ENCODE data around the gene MOXD1.
A peak's percentile ranks its signal among the peaks of the same experiment; 100 is the strongest.
"Not testable (repeated sequence)": the region's sequence is repeated elsewhere in the genome, so short reads cannot be mapped to it uniquely, and the experiment has no call there.

The MOXD1 gene

GRCh38 chr6:132282696-132283095, 118.6 kb downstream of the MOXD1 start:
- DNase-seq (ENCODE audit: low spot score) = no peak

- no peak for DNase-seq (ENCODE audit: low spot score)
Observed at GRCh38 chr6:132280436-132280835, 120.8 kb downstream of the MOXD1 start.

GRCh38 chr6:132279592-132280139, 121.6 kb downstream of the MOXD1 start:
- peak; percentile 75 for DNase-seq (ENCODE audit: low spot score)

- DNase-seq (ENCODE audit: low spot score) = no peak
Observed at GRCh38 chr6:132275066-132275970, 126.0 kb downstream of the MOXD1 start.

GRCh38 chr6:132272776-132273175, 128.5 kb downstream of the MOXD1 start:
- DNase-seq (ENCODE audit: low spot score) = no peak

GRCh38 chr6:132270726-132271402, 130.4 kb downstream of the MOXD1 start:
- DNase-seq (ENCODE audit: low spot score) = no peak

- not testable (repeated sequence) for DNase-seq (ENCODE audit: low spot score)
Observed at GRCh38 chr6:132268666-132269065, 132.6 kb downstream of the MOXD1 start.

GRCh38 chr6:132268209-132268608, 133.1 kb downstream of the MOXD1 start:
- DNase-seq (ENCODE audit: low spot score) = no peak

- DNase-seq (ENCODE audit: low spot score) = no peak
Observed at GRCh38 chr6:132265451-132266097, 135.7 kb downstream of the MOXD1 start.

GRCh38 chr6:132264021-132264500, 137.2 kb downstream of the MOXD1 start:
- DNase-seq (ENCODE audit: low spot score) = no peak

- no peak for DNase-seq (ENCODE audit: low spot score)
Observed at GRCh38 chr6:132261354-132261753, 139.9 kb downstream of the MOXD1 start.

- DNase-seq (ENCODE audit: low spot score) = no peak
Observed at GRCh38 chr6:132259070-132259469, 142.2 kb downstream of the MOXD1 start.

GRCh38 chr6:132257561-132257960, 143.7 kb downstream of the MOXD1 start:
- DNase-seq (ENCODE audit: low spot score) = no peak

DNA sequence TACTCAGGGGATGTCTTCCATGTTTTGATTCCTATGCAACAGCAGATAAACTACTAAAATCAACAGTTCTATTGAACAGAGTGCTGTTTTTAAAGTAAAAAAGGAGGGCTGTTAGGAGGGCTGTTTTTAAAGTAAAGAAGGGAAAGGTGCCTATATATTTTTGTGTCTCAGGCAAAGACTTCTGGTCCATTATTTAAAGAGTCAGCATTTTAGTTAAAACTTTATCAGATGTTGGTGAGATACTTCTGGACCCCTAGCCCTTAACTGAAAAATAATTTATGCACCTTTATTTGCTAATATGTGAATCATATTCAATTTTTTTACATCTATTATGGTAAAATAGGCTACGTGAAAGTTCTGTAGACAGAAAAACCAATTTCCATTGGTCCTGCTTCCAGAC, 144.8 kb downstream of the MOXD1 start:
- no peak for DNase-seq (ENCODE audit: low spot score)

- DNase-seq (ENCODE audit: low spot score) = no peak
Observed at GRCh38 chr6:132253906-132254305, 147.4 kb downstream of the MOXD1 start.

DNA sequence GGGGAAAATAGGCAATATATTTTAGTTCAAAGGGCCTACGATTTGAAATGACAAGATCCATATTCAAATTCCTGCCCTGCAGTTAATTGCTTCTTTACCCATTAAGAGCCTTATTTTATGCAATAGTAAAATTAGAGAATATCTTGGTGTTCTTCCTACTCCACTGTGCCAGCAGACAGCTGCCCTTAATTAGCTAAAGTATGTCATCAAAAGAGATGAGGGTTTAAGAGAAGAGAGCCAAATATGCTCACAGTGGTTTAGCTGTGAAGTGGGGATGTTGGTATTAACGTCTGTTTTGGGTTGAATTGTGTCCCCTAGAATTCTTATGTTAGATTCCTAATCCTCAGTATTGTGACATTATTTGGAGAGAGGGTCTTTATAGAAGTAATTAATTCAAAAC, 148.1 kb downstream of the MOXD1 start:
- DNase-seq (ENCODE audit: low spot score) = no peak

GRCh38 chr6:132252113-132252512, 149.2 kb downstream of the MOXD1 start:
- DNase-seq (ENCODE audit: low spot score) = no peak

DNA sequence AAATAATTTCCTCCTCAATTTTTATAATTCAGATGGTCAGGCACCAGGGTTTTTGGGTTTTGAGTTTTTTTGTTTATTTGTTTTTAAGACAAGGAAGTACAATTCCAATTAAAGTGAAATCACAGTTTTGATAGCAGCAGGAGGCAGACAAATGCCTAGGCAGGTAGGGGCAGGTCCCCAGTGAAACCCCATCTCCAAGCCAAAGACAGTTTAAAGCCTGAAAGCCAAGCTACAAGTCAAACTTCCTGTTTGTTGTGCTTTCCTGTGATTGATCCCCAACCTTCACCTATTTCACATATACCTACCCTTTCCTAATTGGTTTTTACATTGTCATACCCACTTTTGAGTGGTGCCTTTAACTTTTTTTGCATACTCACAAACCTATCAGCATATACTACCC, 149.6 kb downstream of the MOXD1 start:
- no peak for DNase-seq (ENCODE audit: low spot score)

- DNase-seq (ENCODE audit: low spot score) = no peak
Observed at GRCh38 chr6:132247381-132248159, 153.7 kb downstream of the MOXD1 start.

DNA sequence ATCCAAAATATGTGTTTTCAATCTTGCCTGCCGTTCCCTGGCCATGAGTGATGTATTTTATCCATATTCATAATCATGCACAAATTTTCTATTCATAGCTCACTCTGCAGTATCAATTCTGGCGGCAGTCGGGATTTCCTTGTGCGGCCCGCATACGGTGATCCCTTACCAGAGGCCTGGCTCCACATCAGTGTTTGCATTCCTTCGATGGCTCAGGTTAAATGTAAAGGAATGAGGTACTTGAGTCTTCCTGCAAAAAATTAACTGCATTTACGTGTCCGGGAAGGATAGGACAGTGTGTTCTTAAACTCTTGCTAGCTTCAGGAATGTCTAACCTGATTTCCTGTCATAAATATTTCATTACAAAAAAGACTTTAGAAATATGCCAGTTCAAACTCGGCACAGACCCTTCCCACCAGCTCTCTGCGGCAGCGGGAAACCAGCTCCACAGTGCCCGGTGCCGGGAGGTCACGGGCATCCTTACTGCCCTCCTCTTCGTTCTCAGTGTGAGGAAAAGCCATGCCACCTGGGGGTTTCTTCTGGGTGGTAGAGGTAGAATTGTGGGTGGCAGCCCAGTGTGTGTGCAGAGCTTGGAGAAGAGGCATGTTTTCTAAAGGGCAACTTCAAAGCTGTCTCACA, 154.5 kb downstream of the MOXD1 start:
- no peak for DNase-seq (ENCODE audit: low spot score)

GRCh38 chr6:132246120-132246617, 155.1 kb downstream of the MOXD1 start:
- DNase-seq (ENCODE audit: low spot score) = no peak

Measured in D341Med (cell line).